ENCODE data around the gene MYCBP2. TPM values are rescaled to one million over a fixed set of nuclear protein-coding genes. Genes with fewer than 3 reads are reported as not detected.

Gene MYCBP2, protein sequence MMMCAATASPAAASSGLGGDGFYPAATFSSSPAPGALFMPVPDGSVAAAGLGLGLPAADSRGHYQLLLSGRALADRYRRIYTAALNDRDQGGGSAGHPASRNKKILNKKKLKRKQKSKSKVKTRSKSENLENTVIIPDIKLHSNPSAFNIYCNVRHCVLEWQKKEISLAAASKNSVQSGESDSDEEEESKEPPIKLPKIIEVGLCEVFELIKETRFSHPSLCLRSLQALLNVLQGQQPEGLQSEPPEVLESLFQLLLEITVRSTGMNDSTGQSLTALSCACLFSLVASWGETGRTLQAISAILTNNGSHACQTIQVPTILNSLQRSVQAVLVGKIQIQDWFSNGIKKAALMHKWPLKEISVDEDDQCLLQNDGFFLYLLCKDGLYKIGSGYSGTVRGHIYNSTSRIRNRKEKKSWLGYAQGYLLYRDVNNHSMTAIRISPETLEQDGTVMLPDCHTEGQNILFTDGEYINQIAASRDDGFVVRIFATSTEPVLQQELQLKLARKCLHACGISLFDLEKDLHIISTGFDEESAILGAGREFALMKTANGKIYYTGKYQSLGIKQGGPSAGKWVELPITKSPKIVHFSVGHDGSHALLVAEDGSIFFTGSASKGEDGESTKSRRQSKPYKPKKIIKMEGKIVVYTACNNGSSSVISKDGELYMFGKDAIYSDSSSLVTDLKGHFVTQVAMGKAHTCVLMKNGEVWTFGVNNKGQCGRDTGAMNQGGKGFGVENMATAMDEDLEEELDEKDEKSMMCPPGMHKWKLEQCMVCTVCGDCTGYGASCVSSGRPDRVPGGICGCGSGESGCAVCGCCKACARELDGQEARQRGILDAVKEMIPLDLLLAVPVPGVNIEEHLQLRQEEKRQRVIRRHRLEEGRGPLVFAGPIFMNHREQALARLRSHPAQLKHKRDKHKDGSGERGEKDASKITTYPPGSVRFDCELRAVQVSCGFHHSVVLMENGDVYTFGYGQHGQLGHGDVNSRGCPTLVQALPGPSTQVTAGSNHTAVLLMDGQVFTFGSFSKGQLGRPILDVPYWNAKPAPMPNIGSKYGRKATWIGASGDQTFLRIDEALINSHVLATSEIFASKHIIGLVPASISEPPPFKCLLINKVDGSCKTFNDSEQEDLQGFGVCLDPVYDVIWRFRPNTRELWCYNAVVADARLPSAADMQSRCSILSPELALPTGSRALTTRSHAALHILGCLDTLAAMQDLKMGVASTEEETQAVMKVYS (N-terminal part only)
- polyA plus RNA-seq (2013, experiment 1 of 2): 19.3 TPM
- 20.7 TPM for polyA plus RNA-seq (2013, experiment 2 of 2)

DNA sequence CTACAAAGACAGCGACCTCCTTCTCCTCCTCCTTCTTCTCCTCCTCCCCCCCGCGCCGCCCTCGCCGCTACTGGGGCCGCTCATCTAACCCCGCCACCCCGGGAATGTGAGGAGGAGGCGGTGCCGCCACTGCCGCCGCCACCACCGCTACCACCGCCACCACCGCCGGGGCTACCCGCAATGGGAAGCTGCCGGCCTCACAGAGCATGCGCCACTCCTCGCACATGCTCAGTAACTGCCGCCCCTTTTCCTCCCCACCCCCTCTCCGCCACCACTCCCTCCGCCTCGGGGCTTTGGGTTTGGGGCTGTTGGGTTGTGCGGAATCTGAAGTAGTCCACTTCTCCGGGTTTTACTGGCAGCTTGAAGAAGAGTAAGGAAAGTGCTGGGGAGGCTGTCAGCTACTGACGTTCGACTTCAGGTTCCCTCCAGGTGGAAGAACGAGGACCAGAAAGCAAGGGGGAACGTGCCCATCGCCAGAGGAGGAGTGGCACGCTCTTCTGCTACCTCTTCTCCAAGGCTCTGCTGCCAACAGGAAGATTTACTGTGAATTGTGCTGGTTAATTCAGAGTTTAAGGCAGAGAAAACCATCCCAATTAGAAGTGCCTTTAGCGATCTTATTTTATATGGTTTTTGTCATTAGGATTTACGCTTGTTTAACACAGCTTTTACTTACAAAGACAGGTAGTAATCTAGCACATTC lies at the start of gene MYCBP2:
TSS of gene MYCBP2 (minus strand) at position 190 of the 700 bp plus-strand sequence. CDS start 319 bp downstream, outside the sequence.
- under 1% methylated on average over 32 of the region's 35 CpGs for WGBS
- Histone ChIP-seq H3K27ac (ENCODE audit: low read depth, low read length) (peak within 1 kb of the TSS; percentile 65), H3K36me3 (ENCODE audit: insufficient read depth, low read length) (no peaks in the 10 kb centered on the region), H3K4me1 (ENCODE audit: insufficient read depth, low read length) (peaks cover 28% of the 10 kb centered on the region), H3K9ac (ENCODE audit: low read depth, low read length) (peak within 1 kb of the TSS; percentile 68), H3K4me3 (ENCODE audit: low read length) (peak within 1 kb of the TSS; percentile 90), H3K9me3 (ENCODE audit: insufficient read depth, low read depth, low read length) (no peaks in the 10 kb centered on the region), H3K27me3 (ENCODE audit: insufficient read depth, low read length) (peaks cover 35% of the 10 kb centered on the region)

DNA sequence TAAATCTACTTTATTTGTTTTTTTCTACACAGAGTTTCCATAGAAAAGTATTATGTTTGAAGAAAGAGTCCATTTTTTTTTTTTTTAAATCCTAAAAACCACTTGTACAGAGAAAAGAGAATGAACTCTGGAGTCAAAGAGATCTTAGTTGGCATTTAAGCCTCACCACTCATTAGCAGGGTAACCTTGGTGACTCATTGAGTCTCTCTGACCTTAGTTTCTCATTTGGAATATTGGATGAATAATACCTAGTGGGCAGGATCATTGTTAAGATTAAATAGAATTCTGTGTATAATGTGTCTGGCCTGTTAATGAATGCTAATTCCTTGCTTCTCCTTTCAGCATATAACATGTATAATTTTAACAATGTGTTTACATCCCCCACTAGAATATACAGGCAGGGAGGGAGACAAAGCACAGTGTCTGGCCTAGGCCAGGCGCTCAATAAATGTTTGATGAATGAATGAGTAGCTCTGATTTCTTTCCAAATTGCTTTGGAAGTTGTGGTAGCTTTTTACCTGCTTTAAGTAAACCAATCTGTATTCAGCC lies 48.7 kb upstream of the MYCBP2 start:
- Histone ChIP-seq H3K4me1 (ENCODE audit: insufficient read depth, low read length) (peaks cover 24% of the 10 kb centered on the region), H3K4me3 (ENCODE audit: low read length) (no peak overlapping the region), H3K27me3 (ENCODE audit: insufficient read depth, low read length) (no peaks in the 10 kb centered on the region), H3K9me3 (ENCODE audit: insufficient read depth, low read depth, low read length) (no peaks in the 10 kb centered on the region), H3K27ac (ENCODE audit: low read depth, low read length) (no peak overlapping the region), H3K9ac (ENCODE audit: low read depth, low read length) (no peak overlapping the region), H3K36me3 (ENCODE audit: insufficient read depth, low read length) (no peaks in the 10 kb centered on the region)
- 92% methylated on average over 1 of the region's 1 CpG for WGBS

DNA sequence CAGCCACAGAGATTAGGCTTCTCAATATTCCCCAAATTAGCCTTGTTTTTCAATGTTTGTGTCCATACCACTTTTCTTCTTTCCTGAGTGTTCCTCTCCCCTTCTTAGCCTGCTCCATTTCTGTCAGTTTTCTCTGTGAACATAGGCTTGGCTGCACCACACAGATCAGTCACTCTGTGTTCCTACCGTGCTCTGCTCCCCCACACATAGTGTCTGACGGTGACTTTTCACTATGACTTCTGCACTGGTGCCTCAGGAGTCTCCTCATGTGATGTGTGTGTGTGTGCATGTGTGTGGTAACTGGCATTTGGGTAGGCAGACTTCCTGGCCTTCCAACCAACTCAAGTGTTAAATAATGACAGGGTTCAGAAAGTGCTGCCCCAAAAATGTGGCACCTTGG lies 47.9 kb upstream of the MYCBP2 start:
- Histone ChIP-seq H3K9ac (ENCODE audit: low read depth, low read length) (no peak overlapping the region), H3K27me3 (ENCODE audit: insufficient read depth, low read length) (no peaks in the 10 kb centered on the region), H3K4me3 (ENCODE audit: low read length) (no peak overlapping the region), H3K9me3 (ENCODE audit: insufficient read depth, low read depth, low read length) (no peaks in the 10 kb centered on the region), H3K4me1 (ENCODE audit: insufficient read depth, low read length) (peaks cover 24% of the 10 kb centered on the region), H3K27ac (ENCODE audit: low read depth, low read length) (peak overlapping the region; percentile 37), H3K36me3 (ENCODE audit: insufficient read depth, low read length) (no peaks in the 10 kb centered on the region)
- WGBS: 74% methylated on average over 2 of the region's 2 CpGs

- no peaks in the 10 kb centered on the region for H3K27me3 ChIP-seq (ENCODE audit: insufficient read depth, low read length)
- H3K27ac ChIP-seq (ENCODE audit: low read depth, low read length): peak overlapping the region; percentile 37; the same call in 1 of the 2 replicates
- WGBS: no CpG with 5 or more reads among the region's 1 CpG
- H3K9me3 ChIP-seq (ENCODE audit: insufficient read depth, low read depth, low read length): no peaks in the 10 kb centered on the region
- peaks cover 24% of the 10 kb centered on the region for H3K4me1 ChIP-seq (ENCODE audit: insufficient read depth, low read length)
- H3K9ac ChIP-seq (ENCODE audit: low read depth, low read length): no peak overlapping the region
- no peak overlapping the region for H3K4me3 ChIP-seq (ENCODE audit: low read length)
- H3K36me3 ChIP-seq (ENCODE audit: insufficient read depth, low read length): no peaks in the 10 kb centered on the region
These were observed 47.4 kb upstream of the MYCBP2 start for GRCh38 chr13:77374339-77374738.

DNA sequence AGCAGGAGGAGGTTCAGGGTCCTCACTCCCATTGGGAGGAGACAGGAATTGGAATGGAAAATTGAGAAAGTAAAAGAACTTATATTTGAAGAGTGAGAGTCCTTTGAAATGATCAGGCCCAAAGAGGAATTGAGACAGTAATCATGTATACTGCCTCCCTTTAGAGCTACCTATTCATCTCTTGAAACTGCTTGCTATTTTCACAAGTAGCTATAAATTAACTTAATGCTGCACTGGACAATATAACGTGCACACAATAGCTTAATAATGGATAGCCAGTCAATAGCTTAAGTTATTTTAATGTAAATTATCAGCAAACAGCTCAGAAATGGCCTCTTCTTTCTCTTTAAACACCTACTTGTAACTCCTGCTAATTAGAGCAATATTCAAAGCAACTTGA lies 46.6 kb upstream of the MYCBP2 start:
- no peak overlapping the region for H3K27ac ChIP-seq (ENCODE audit: low read depth, low read length)
- 86% methylated on average over 1 of the region's 1 CpG for WGBS
- no peaks in the 10 kb centered on the region for H3K27me3 ChIP-seq (ENCODE audit: insufficient read depth, low read length)
- H3K9me3 ChIP-seq (ENCODE audit: insufficient read depth, low read depth, low read length): no peaks in the 10 kb centered on the region
- H3K4me1 ChIP-seq (ENCODE audit: insufficient read depth, low read length): peaks cover 28% of the 10 kb centered on the region
- H3K36me3 ChIP-seq (ENCODE audit: insufficient read depth, low read length): no peaks in the 10 kb centered on the region
- no peak overlapping the region for H3K9ac ChIP-seq (ENCODE audit: low read depth, low read length)
- no peak overlapping the region for H3K4me3 ChIP-seq (ENCODE audit: low read length)

- 100% methylated on average over 1 of the region's 1 CpG for WGBS
- Histone ChIP-seq H3K4me3 (ENCODE audit: low read length) (no peak overlapping the region), H3K4me1 (ENCODE audit: insufficient read depth, low read length) (peaks cover 28% of the 10 kb centered on the region)
These were observed 45.4 kb upstream of the MYCBP2 start for GRCh38 chr13:77372275-77372674.

DNA sequence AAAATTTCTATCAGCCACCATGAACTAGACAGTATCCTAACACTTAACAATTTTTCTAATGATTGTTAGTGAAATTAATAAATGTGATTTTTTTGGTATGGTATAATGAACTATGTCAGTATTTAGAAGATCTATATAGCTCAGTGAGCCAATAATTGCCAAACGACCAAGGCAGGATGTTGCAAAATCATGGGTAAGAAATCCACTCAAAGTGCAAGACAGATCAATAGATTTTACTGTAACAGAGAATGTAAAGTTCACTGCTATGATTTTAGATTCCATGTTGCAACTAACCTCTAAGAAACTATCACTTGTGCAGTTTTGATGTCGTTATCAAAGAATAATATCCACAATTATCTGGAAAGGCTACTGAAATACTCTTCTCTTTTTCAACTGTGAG lies 44.0 kb upstream of the MYCBP2 start:
- Histone ChIP-seq H3K27ac (ENCODE audit: low read depth, low read length) (no peak overlapping the region), H3K4me3 (ENCODE audit: low read length) (no peak overlapping the region), H3K4me1 (ENCODE audit: insufficient read depth, low read length) (peaks cover 28% of the 10 kb centered on the region), H3K9me3 (ENCODE audit: insufficient read depth, low read depth, low read length) (no peaks in the 10 kb centered on the region), H3K9ac (ENCODE audit: low read depth, low read length) (no peak overlapping the region), H3K36me3 (ENCODE audit: insufficient read depth, low read length) (no peaks in the 10 kb centered on the region), H3K27me3 (ENCODE audit: insufficient read depth, low read length) (no peaks in the 10 kb centered on the region)
- WGBS: 90% methylated on average over 2 of the region's 2 CpGs

More at GRCh38 chr13:77372275-77372674, 45.4 kb upstream of the MYCBP2 start:
- Histone ChIP-seq H3K9ac (ENCODE audit: low read depth, low read length) (no peak overlapping the region), H3K36me3 (ENCODE audit: insufficient read depth, low read length) (no peaks in the 10 kb centered on the region), H3K27ac (ENCODE audit: low read depth, low read length) (no peak overlapping the region), H3K27me3 (ENCODE audit: insufficient read depth, low read length) (no peaks in the 10 kb centered on the region), H3K9me3 (ENCODE audit: insufficient read depth, low read depth, low read length) (no peaks in the 10 kb centered on the region)

- H3K4me1 ChIP-seq (ENCODE audit: insufficient read depth, low read length): no peaks in the 10 kb centered on the region
- no peaks in the 10 kb centered on the region for H3K36me3 ChIP-seq (ENCODE audit: insufficient read depth, low read length)
- no peak overlapping the region for H3K9ac ChIP-seq (ENCODE audit: low read depth, low read length)
- H3K27ac ChIP-seq (ENCODE audit: low read depth, low read length): no peak overlapping the region
- no peaks in the 10 kb centered on the region for H3K27me3 ChIP-seq (ENCODE audit: insufficient read depth, low read length)
- H3K9me3 ChIP-seq (ENCODE audit: insufficient read depth, low read depth, low read length): no peaks in the 10 kb centered on the region
- 85% methylated on average over 1 of the region's 1 CpG for WGBS
- no peak overlapping the region for H3K4me3 ChIP-seq (ENCODE audit: low read length)
These were observed 35.3 kb upstream of the MYCBP2 start for GRCh38 chr13:77362166-77362565.

GRCh38 chr13:77360032-77360685 lies 33.3 kb upstream of the MYCBP2 start:
- H3K4me1 ChIP-seq (ENCODE audit: insufficient read depth, low read length): no peaks in the 10 kb centered on the region
- no peaks in the 10 kb centered on the region for H3K27me3 ChIP-seq (ENCODE audit: insufficient read depth, low read length)
- H3K9ac ChIP-seq (ENCODE audit: low read depth, low read length): no peak overlapping the region
- no peaks in the 10 kb centered on the region for H3K36me3 ChIP-seq (ENCODE audit: insufficient read depth, low read length)
- no peaks in the 10 kb centered on the region for H3K9me3 ChIP-seq (ENCODE audit: insufficient read depth, low read depth, low read length)
- no peak overlapping the region for H3K4me3 ChIP-seq (ENCODE audit: low read length)
- 87% methylated on average over 3 of the region's 3 CpGs for WGBS
- no peak overlapping the region for H3K27ac ChIP-seq (ENCODE audit: low read depth, low read length)

DNA sequence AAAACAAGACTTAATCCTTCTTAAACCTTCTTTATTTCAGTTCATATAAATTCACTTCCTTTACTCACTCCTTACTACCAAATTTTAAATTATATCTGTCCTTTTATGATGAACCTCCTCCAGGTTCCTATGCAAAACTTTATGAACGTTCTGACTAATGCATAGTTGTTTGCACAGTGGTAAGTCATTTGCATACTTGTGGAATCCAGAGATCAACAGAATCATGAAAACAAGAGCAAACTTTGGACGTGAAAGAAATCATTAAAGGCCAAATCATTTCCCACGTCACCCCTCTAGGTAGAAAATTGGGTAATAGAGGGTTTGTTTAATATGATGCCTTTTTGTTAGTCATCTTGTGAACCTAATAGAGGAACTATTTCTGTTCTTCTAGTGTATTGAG lies 32.3 kb upstream of the MYCBP2 start:
- Histone ChIP-seq H3K27me3 (ENCODE audit: insufficient read depth, low read length) (no peaks in the 10 kb centered on the region), H3K4me3 (ENCODE audit: low read length) (no peak overlapping the region), H3K27ac (ENCODE audit: low read depth, low read length) (no peak overlapping the region), H3K9ac (ENCODE audit: low read depth, low read length) (no peak overlapping the region), H3K9me3 (ENCODE audit: insufficient read depth, low read depth, low read length) (no peaks in the 10 kb centered on the region), H3K4me1 (ENCODE audit: insufficient read depth, low read length) (no peaks in the 10 kb centered on the region), H3K36me3 (ENCODE audit: insufficient read depth, low read length) (no peaks in the 10 kb centered on the region)
- WGBS: 81% methylated on average over 3 of the region's 3 CpGs

Data from HUES64 (cell line).